ENCODE measurements around the gene RXYLT1. TPM values are rescaled to one million over a fixed set of nuclear protein-coding genes. Genes with fewer than 3 reads are reported as not detected.

Gene RXYLT1
- total RNA-seq, 2 experiments from 2014 or later = 6.2 to 6.3 TPM

- H3K27ac Mint-ChIP-seq = no peak overlapping the region
- Histone ChIP-seq H3K27ac (ENCODE audit: low read depth in 1 of 2, low read length in 2 of 2) (no peak overlapping the region), H3K4me3 (ENCODE audit: low read length) (no peak overlapping the region), H3K27me3 (ENCODE audit: control insufficient read depth in 1 of 2, insufficient read depth in 2 of 2, low read length in 2 of 2) (no peaks in the 10 kb centered on the region), H3K4me1 (ENCODE audit: insufficient read depth, low read length) (no peaks in the 10 kb centered on the region), H3K36me3 (ENCODE audit: insufficient read depth, low read length) (peaks cover 12% of the 10 kb centered on the region), H3K9me3 (ENCODE audit: control insufficient read depth in 1 of 2, insufficient read depth in 1 of 2, low read length in 2 of 2) (no peaks in the 10 kb centered on the region)
- H3K9me3 Mint-ChIP-seq = no peaks in the 10 kb centered on the region
- ChIA-PET CTCF (no interaction called here), POLR2A (no interaction called here)
- DNase-seq = no peak
- TF ChIP-seq CTCF (IDR thresholded peaks at IDR 0.05) = no peak
- intact Hi-C loops (cut with DNase I, micrococcal nuclease) = no loop called here
- H3K27me3 Mint-ChIP-seq = no peaks in the 10 kb centered on the region
- no peaks in the 10 kb centered on the region for H3K4me1 Mint-ChIP-seq (ENCODE audit: low read depth)
- H3K4me3 Mint-ChIP-seq = no peak overlapping the region
- ATAC-seq (ENCODE audit: poor library complexity) = no peak
- peaks cover 8% of the 10 kb centered on the region for H3K36me3 Mint-ChIP-seq (ENCODE audit: low read depth)
Measured at GRCh38 chr12:63808631-63809030, 28.9 kb downstream of the RXYLT1 start.

- Histone ChIP-seq H3K27me3 (ENCODE audit: control insufficient read depth in 1 of 2, insufficient read depth in 2 of 2, low read length in 2 of 2) (no peaks in the 10 kb centered on the region), H3K9me3 (ENCODE audit: control insufficient read depth in 1 of 2, insufficient read depth in 1 of 2, low read length in 2 of 2) (no peaks in the 10 kb centered on the region), H3K4me3 (ENCODE audit: low read length) (no peak overlapping the region), H3K4me1 (ENCODE audit: insufficient read depth, low read length) (peaks cover 6% of the 10 kb centered on the region), H3K27ac (ENCODE audit: low read depth in 1 of 2, low read length in 2 of 2) (no peak overlapping the region), H3K36me3 (ENCODE audit: insufficient read depth, low read length) (peaks cover 12% of the 10 kb centered on the region)
- H3K36me3 Mint-ChIP-seq (ENCODE audit: low read depth) = peaks cover 8% of the 10 kb centered on the region
- H3K4me3 Mint-ChIP-seq = no peak overlapping the region
- no peak for TF ChIP-seq CTCF (IDR thresholded peaks at IDR 0.05)
- ATAC-seq (ENCODE audit: poor library complexity) = no peak
- no peaks in the 10 kb centered on the region for H3K27me3 Mint-ChIP-seq
- intact Hi-C loops (cut with DNase I, micrococcal nuclease) = no loop called here
- no peaks in the 10 kb centered on the region for H3K9me3 Mint-ChIP-seq
- DNase-seq = no peak
- peaks cover 5% of the 10 kb centered on the region for H3K4me1 Mint-ChIP-seq (ENCODE audit: low read depth)
- no peak overlapping the region for H3K27ac Mint-ChIP-seq
- POLR2A ChIA-PET = interaction anchor here (0.6 kb wide), 1 partner anchor 1167 kb away, joined by 4 read pairs; no protein-coding TSS in a partner anchor
- CTCF ChIA-PET = no interaction called here
Measured at GRCh38 chr12:63809566-63809965, 29.9 kb downstream of the RXYLT1 start.

GRCh38 chr12:63811334-63811733, 31.6 kb downstream of the RXYLT1 start:
- H3K27ac Mint-ChIP-seq = no peak overlapping the region
- Histone ChIP-seq H3K4me1 (ENCODE audit: insufficient read depth, low read length) (peaks cover 11% of the 10 kb centered on the region), H3K9me3 (ENCODE audit: control insufficient read depth in 1 of 2, insufficient read depth in 1 of 2, low read length in 2 of 2) (no peaks in the 10 kb centered on the region), H3K4me3 (ENCODE audit: low read length) (no peak overlapping the region), H3K27ac (ENCODE audit: low read depth in 1 of 2, low read length in 2 of 2) (no peak overlapping the region), H3K36me3 (ENCODE audit: insufficient read depth, low read length) (peaks cover 8% of the 10 kb centered on the region), H3K27me3 (ENCODE audit: control insufficient read depth in 1 of 2, insufficient read depth in 2 of 2, low read length in 2 of 2) (no peaks in the 10 kb centered on the region)
- H3K27me3 Mint-ChIP-seq = no peaks in the 10 kb centered on the region
- DNase-seq = no peak
- ChIA-PET POLR2A (no interaction called here), CTCF (interaction anchor here (0.6 kb wide), 1 partner anchor 426 kb away, joined by 6 read pairs; no protein-coding TSS in a partner anchor)
- no peak overlapping the region for H3K4me3 Mint-ChIP-seq
- H3K9me3 Mint-ChIP-seq = no peaks in the 10 kb centered on the region
- ATAC-seq (ENCODE audit: poor library complexity) = no peak
- intact Hi-C loops (cut with DNase I, micrococcal nuclease) = no loop called here
- peaks cover 8% of the 10 kb centered on the region for H3K36me3 Mint-ChIP-seq (ENCODE audit: low read depth)
- no peak for TF ChIP-seq CTCF (IDR thresholded peaks at IDR 0.05)
- H3K4me1 Mint-ChIP-seq (ENCODE audit: low read depth) = peaks cover 15% of the 10 kb centered on the region
